RPMI7951 (cell line): ENCODE results near the gene KRT23. TPM values are rescaled to one million over a fixed set of nuclear protein-coding genes. Genes with fewer than 3 reads are reported as not detected.

Experiments used
- total RNA-seq: library from RNA; depleted of rRNA; stranded (reverse); fragments of >200 nt; shearing (Covaris generic); gene quantifications from 2 replicates; pipeline ENCODE4 v1.2.3, GENCODE V29; 2014; rRNA removed

The KRT23 gene
- total RNA-seq, 1 experiment from 2014 or later, result not detected

Other genes starting within 250 kb of the KRT23 start
- gene KRT24, start 233.9 kb downstream of the KRT23 start, total RNA-seq, result not detected in 2 replicates
- gene KRT25, start 182.3 kb downstream of the KRT23 start, total RNA-seq, result not detected in 2 replicates
- gene KRT26, start 165.4 kb downstream of the KRT23 start, total RNA-seq, result not detected in 2 replicates
- gene KRT27, start 155.1 kb downstream of the KRT23 start, total RNA-seq, result not detected in 2 replicates
- gene KRT28, start 137.7 kb downstream of the KRT23 start, total RNA-seq, result not detected in 2 replicates
- 19.7 and 26.7 TPM in 2 replicates for gene KRT10, start 115.0 kb downstream of the KRT23 start, total RNA-seq
- gene KRT12, start 70.4 kb downstream of the KRT23 start, total RNA-seq, result not detected in 2 replicates
- gene KRT20, start 52.4 kb downstream of the KRT23 start, total RNA-seq, result not detected in 2 replicates
- gene KRT39, start 29.3 kb upstream of the KRT23 start, total RNA-seq, result 0.24 TPM in 1 of 2 replicates, not detected in the other
- not detected in 2 replicates for gene KRT40, start 46.7 kb upstream of the KRT23 start, total RNA-seq
- gene KRTAP3-3, start 56.5 kb upstream of the KRT23 start, total RNA-seq, result not detected in 2 replicates
- gene KRTAP3-2, start 62.3 kb upstream of the KRT23 start, total RNA-seq, result not detected in 2 replicates
- not detected in 2 replicates for gene KRTAP3-1, start 71.5 kb upstream of the KRT23 start, total RNA-seq
- gene KRTAP1-5, start 89.6 kb upstream of the KRT23 start, total RNA-seq, result not detected in 2 replicates
- gene KRTAP1-4, start 92.5 kb upstream of the KRT23 start, total RNA-seq, result not detected in 2 replicates
- not detected in 2 replicates for gene KRTAP1-3, start 97.2 kb upstream of the KRT23 start, total RNA-seq
- not detected in 2 replicates for gene KRTAP1-1, start 103.8 kb upstream of the KRT23 start, total RNA-seq
- gene KRTAP2-1, start 109.7 kb upstream of the KRT23 start, total RNA-seq, result 0.48 TPM in 1 of 2 replicates, not detected in the other
- not detected in 2 replicates for gene KRTAP2-2, start 117.6 kb upstream of the KRT23 start, total RNA-seq
- not detected in 2 replicates for gene KRTAP2-3, start 122.5 kb upstream of the KRT23 start, total RNA-seq
- gene KRTAP2-4, start 128.2 kb upstream of the KRT23 start, total RNA-seq, result not detected in 2 replicates
- not detected in 2 replicates for gene KRTAP4-7, start 146.5 kb upstream of the KRT23 start, total RNA-seq
- not detected in 2 replicates for gene KRTAP4-8, start 160.5 kb upstream of the KRT23 start, total RNA-seq
- not detected in 2 replicates for gene KRTAP4-16, start 164.6 kb upstream of the KRT23 start, total RNA-seq
- not detected in 2 replicates for gene KRTAP4-9, start 167.7 kb upstream of the KRT23 start, total RNA-seq
- gene KRTAP4-11, start 180.7 kb upstream of the KRT23 start, total RNA-seq, result not detected in 2 replicates
- not detected in 2 replicates for gene KRTAP4-12, start 186.5 kb upstream of the KRT23 start, total RNA-seq
- not detected in 2 replicates for gene KRTAP4-6, start 202.9 kb upstream of the KRT23 start, total RNA-seq
- not detected in 2 replicates for gene KRTAP4-5, start 212.2 kb upstream of the KRT23 start, total RNA-seq
- gene KRTAP4-4, start 223.1 kb upstream of the KRT23 start, total RNA-seq, result not detected in 2 replicates
- not detected in 2 replicates for gene KRTAP4-3, start 230.6 kb upstream of the KRT23 start, total RNA-seq
- gene KRTAP4-2, start 240.6 kb upstream of the KRT23 start, total RNA-seq, result not detected in 2 replicates
- not detected in 2 replicates for gene KRTAP4-1, start 247.3 kb upstream of the KRT23 start, total RNA-seq